HG02852 (cell line): Measurements from ENCODE around the gene SSB.
"Not testable (repeated sequence)": the region's sequence is repeated elsewhere in the genome, so short reads cannot be mapped to it uniquely, and the experiment has no call there.

Experiments
- ATAC-seq: cut with Tn5 transposase; IDR thresholded peaks from one replicate; pipeline ENCODE4 v1.9.1; 2021; ENCODE audit warnings: mild to moderate bottlenecking, moderate library complexity; ENCODE audit not compliant: unreplicated experiment

The SSB gene

GRCh38 chr2:169798718-169799592, at the start of gene SSB:
Gene SSB (plus strand): TSS chr2:169798871. CDS start chr2:169800961, 2,090 bp downstream.
- peak; percentile 98 for ATAC-seq

- no peak for ATAC-seq
Measured at GRCh38 chr2:169752752-169753151, 45.9 kb upstream of the SSB start.

GRCh38 chr2:169755083-169755870, 43.4 kb upstream of the SSB start:
- ATAC-seq = no peak

GRCh38 chr2:169756342-169756741, 42.3 kb upstream of the SSB start:
- ATAC-seq = no peak

- no peak for ATAC-seq
Measured at GRCh38 chr2:169757356-169757755, 41.3 kb upstream of the SSB start.

- ATAC-seq = no peak
Measured at GRCh38 chr2:169757778-169758177, 40.9 kb upstream of the SSB start.

GRCh38 chr2:169759987-169760386, 38.7 kb upstream of the SSB start:
- ATAC-seq = no peak

GRCh38 chr2:169760798-169761197, 37.9 kb upstream of the SSB start:
- ATAC-seq = not testable (repeated sequence)

GRCh38 chr2:169761251-169761969, 37.3 kb upstream of the SSB start:
- no peak for ATAC-seq

- no peak for ATAC-seq
Measured at GRCh38 chr2:169761970-169762292, 36.7 kb upstream of the SSB start.

- ATAC-seq = no peak
Measured at GRCh38 chr2:169765523-169765922, 33.1 kb upstream of the SSB start.

GRCh38 chr2:169767243-169767888, 31.3 kb upstream of the SSB start:
- ATAC-seq = no peak

- ATAC-seq = no peak
Measured at GRCh38 chr2:169768262-169768995, 30.2 kb upstream of the SSB start.

GRCh38 chr2:169771021-169771420, 27.6 kb upstream of the SSB start:
- no peak for ATAC-seq

GRCh38 chr2:169771612-169772011, 27.1 kb upstream of the SSB start:
- ATAC-seq = no peak

- no peak for ATAC-seq
Measured at GRCh38 chr2:169772651-169773050, 26.0 kb upstream of the SSB start.

- no peak for ATAC-seq
Measured at GRCh38 chr2:169775354-169775753, 23.3 kb upstream of the SSB start.

GRCh38 chr2:169775765-169776164, 22.9 kb upstream of the SSB start:
- no peak for ATAC-seq

GRCh38 chr2:169776252-169776761, 22.4 kb upstream of the SSB start:
- no peak for ATAC-seq

GRCh38 chr2:169778446-169778845, 20.2 kb upstream of the SSB start:
- no peak for ATAC-seq
